Pancreas (tissue), 10 donors: ENCODE results near the gene CPNE2. TPM values are rescaled to one million over a fixed set of nuclear protein-coding genes. Genes with fewer than 3 reads are reported as not detected.
"Not testable (repeated sequence)": the region's sequence is repeated elsewhere in the genome, so short reads cannot be mapped to it uniquely, and the experiment has no call there.

Experiments
- ATAC-seq, 4 donors: fragments of 200-7000 bp; cut with Tn5 transposase; one replicate each; pipeline versions ENCODE4 v1.8.0 to v1.9.1; 2020; ENCODE audit warnings: mild to moderate bottlenecking in 4 of 4, moderate library complexity in 4 of 4
- DNase-seq, 6 donors: peaks; one replicate each; pipeline ENCODE4 v3.0.0-alpha.2; 2020
- FAIRE-seq: peaks from 2 replicates; lab custom pipeline; 2012; peaks lifted over from hg19 to GRCh38; lab: Jason Lieb, UNC
- H3K27ac ChIP-seq, 4 donors: fragments of 200-600 bp; sonication (generic); 1 replicate in 3 of 4; 2 replicates in 1 of 4; pipeline versions ENCODE4 v1.5.0 to v1.8.0; 2020
- H3K27me3 ChIP-seq, 4 donors: fragments of 200-600 bp; one replicate each; pipeline ENCODE4 v1.8.0; 2021
- H3K36me3 ChIP-seq, 3 donors: fragments of 200-600 bp; sonication (generic) in 1 of 3; one replicate each; pipeline versions ENCODE4 v1.5.0 to v1.8.0; 2020 to 2021
- H3K4me1 ChIP-seq, 3 donors: fragments of 200-600 bp; one replicate each; pipeline ENCODE4 v1.8.0; 2021
- H3K4me3 ChIP-seq, 4 donors: fragments of 200-600 bp; sonication (generic) in 2 of 4; one replicate each; pipeline versions ENCODE4 v1.5.0 to v1.8.0; 2020 to 2021
- H3K9me3 ChIP-seq, 4 donors: fragments of 200-600 bp; one replicate each; pipeline ENCODE4 v1.8.0; 2021
- CTCF ChIP-seq, 4 donors: fragments of 200-600 bp; sonication (generic) in 3 of 4; IDR thresholded peaks; one replicate each; pipeline versions ENCODE4 v1.5.0 to v1.8.0; 2021; ENCODE audit warnings: antibody characterized with exemption in 4 of 4
- WGBS, 2 donors: extraction: QIAGEN DNeasy Blood & Tissue Kit; methylation state at CpG; one replicate each; pipeline ENCODE4 v1.1.7; 2013; 5-methylcytosine and 5-hydroxymethylcytosine counted together
- intact Hi-C, 3 donors: fragments of 100-400 bp; cut with DNase I; formaldehyde crosslinking; loops; one replicate each; pipeline versions ENCODE4 v1.11.1 to v1.14.2; 2022
- polyA plus RNA-seq, 2 donors: library from polyadenylated mRNA; stranded (reverse); fragments of 200-250 nt; gene quantifications; one replicate each; pipeline ENCODE4 v1.2.3, GENCODE V29; 2013
- total RNA-seq, 6 donors: library from RNA; stranded (reverse); fragmentation: NEBNext Ultra II Directional in 4 of 6; extraction: Animal tissue kit (Norgen Biotek cat#: 25700) in 4 of 6; gene quantifications; one replicate each; pipeline versions ENCODE4 v1.2.1 to v1.2.4, GENCODE V29; 2021 to 2023
- donor health status: healthy with polysubstance abuse.
- donor health status: DM: no; HTN: no; CAD: no; lungs with moderate emphysema.
- donor health status: DM: no; HTN: no; CAD: no.
- donor health status: control.
- donor health status: control.
- donor health status: Bipolar disorder and iron deficiency.
- donor health status: DM: yes; HTN: yes; CAD: no.
- donor health status: DM: no; HTN: no; CAD: no.
- donor health status: DM: no; HTN: no; CAD: no.
- donor health status: DM: yes; HTN: yes; CAD: no.

The CPNE2 gene
- total and polyA plus RNA-seq, 8 donors, result 3.2 to 17.1 (median 5.6) TPM

DNA sequence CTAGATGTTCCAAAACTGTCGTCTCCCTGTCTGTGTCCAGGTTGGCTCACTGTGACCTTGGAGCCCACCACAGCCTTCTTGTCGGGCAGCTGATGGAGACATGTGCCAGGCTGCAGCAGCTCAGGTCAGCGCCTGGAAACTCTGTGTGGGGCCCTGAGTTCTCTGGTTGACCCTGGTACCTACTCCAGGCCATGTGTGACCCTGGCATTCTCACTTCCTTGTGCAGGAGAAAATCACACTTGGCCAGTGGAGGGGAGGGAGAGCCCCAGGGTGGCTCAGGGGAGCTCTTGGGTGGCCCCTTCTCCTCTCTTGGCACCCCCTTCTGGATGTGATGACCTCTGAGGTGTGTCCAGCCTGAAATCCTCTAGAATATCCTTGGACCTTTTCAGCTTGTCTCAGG lies 25.0 kb upstream of the CPNE2 start:
- H3K36me3 ChIP-seq, result no peaks in the 10 kb centered on the region
- no peak for DNase-seq
- TF ChIP-seq CTCF (IDR thresholded peaks at IDR 0.05), result no peak
- H3K9me3 ChIP-seq, result no peaks in the 10 kb centered on the region
- no peak overlapping the region for H3K27ac ChIP-seq
- H3K4me1 ChIP-seq, result no peaks in the 10 kb centered on the region
- WGBS, 2 donors, result 84 to 88% methylated on average over 3 of the region's 3 CpGs
- no peak overlapping the region for H3K4me3 ChIP-seq
- intact Hi-C loops, result no loop called here
- ATAC-seq, result no peak
- H3K27me3 ChIP-seq, result no peaks in the 10 kb centered on the region
- FAIRE-seq, result no peak

DNA sequence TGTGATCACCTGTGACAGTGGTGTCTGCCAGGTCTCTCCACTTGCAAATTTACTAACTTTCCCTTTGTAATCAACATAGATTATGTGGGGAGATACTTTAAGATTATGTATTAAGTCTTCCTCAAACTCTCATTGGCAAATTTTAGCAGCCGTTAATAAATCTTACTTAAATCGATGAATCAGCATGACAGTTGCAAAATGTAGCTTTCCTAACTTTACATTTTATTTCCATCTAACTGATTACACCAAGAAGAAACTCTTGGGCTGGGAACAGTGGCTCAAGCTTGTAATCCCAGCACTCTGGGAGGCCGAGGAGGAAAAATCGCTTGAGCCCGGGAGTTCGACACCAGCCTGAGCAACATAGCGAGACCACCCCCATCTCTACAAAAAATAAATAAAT lies 23.3 kb upstream of the CPNE2 start:
- H3K9me3 ChIP-seq, result no peaks in the 10 kb centered on the region
- no peaks in the 10 kb centered on the region for H3K4me1 ChIP-seq
- intact Hi-C loops, result no loop called here
- WGBS, 2 donors, result 88% methylated on average over 7 of the region's 7 CpGs
- TF ChIP-seq CTCF (IDR thresholded peaks at IDR 0.05), result no peak
- DNase-seq (no peak), ATAC-seq (no peak), FAIRE-seq (no peak)
- no peak overlapping the region for H3K27ac ChIP-seq
- H3K36me3 ChIP-seq, result no peaks in the 10 kb centered on the region
- H3K27me3 ChIP-seq, result no peaks in the 10 kb centered on the region
- H3K4me3 ChIP-seq, result no peak overlapping the region

DNA sequence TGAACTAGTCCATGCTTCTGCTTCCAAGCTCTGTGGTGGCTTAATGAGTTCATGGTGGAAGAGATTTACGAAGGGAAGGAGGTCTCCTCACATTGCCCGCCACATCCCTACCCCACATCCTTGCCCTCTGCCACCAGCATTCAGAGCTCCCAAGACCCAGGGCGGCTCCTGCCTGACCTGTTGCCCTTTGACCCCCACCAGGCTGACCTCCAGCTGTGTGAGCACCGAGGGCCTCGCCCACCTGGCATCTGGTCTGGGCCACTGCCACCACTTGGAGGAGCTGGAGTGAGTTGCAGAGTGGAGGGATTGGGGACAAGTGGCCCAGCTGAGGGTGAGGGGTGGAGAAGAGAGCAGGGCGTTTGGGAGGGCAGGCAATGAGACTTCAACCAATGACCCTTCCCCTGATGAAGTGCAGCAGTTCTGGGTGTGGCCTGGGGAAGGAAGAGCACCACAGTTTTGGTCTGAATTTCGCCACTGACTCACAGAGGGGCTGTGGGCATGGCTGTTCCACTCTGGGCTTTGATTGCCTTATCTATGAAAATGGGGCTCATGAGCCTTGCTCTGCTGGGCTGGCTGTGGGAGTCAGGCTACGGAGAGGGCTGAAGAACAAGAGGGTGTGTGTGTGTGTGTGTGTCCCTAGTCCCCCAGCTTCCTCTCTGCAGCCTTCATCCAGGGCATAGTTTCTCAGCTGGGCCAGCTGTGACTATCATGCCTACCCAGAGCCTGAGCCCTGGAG lies 22.6 kb upstream of the CPNE2 start:
- WGBS, 2 donors, result 77 to 87% methylated on average over 8 of the region's 8 CpGs
- no peak overlapping the region for H3K4me3 ChIP-seq
- no peaks in the 10 kb centered on the region for H3K9me3 ChIP-seq
- no peak for TF ChIP-seq CTCF (IDR thresholded peaks at IDR 0.05)
- DNase-seq (no peak), ATAC-seq (no peak), FAIRE-seq (no peak)
- intact Hi-C loops, result loop anchor here in 1 of 3 donors (10.0 kb wide), 1 partner anchor 345 kb away; no protein-coding TSS in a partner anchor
- H3K27ac ChIP-seq, result no peak overlapping the region
- no peaks in the 10 kb centered on the region for H3K4me1 ChIP-seq
- H3K36me3 ChIP-seq, result no peaks in the 10 kb centered on the region
- H3K27me3 ChIP-seq, result no peaks in the 10 kb centered on the region

DNA sequence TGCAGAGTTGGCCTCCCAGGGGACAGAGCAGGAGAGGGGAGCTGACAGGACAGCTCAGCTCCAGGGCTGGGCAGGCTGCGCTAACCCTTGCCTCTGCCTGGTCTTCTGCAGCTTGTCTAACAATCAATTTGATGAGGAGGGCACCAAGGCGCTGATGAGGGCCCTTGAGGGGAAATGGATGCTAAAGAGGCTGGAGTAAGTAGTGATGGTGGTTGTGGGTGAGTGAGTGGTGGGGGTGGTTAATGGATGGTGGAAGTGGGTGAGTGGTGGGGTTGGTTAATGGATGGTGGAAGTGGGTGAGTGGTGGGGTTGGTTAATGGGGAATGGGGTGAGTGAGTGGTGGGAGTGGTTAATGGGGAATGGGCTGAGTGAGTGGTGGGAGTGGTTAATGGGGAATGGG lies 22.0 kb upstream of the CPNE2 start:
- ATAC-seq (no peak), FAIRE-seq (no peak)

DNA sequence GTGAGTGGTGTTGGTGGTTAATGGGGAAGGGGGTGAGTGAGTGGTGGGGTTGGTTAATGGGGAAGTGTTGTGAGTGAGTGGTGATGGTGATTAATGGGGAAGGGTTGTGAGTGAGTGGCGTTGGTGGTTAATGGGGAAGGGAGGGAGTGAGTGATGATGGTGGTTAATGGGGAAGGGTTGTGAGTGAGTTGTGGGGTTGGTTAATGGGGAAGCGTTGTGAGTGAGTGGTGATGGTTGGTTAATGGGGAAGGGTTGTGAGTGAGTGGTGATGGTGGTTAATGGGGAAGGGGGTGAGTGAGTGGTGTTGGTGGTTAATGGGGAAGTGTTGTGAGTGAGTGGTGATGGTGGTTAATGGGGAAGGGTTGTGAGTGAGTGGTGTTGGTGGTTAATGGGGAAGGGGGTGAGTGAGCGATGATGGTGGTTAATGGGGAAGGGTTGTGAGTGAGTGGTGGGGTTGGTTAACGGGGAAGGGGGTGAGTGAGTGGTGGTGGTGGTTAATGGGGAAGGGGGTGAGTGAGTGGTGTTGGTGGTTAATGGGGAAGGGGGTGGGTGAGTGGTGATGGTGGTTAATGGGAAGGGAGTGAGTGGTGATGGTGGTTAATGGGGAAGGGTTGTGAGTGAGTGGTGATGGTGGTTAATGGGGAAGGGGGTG lies 21.2 kb upstream of the CPNE2 start:
- not testable (repeated sequence) for H3K4me1 ChIP-seq, H3K27ac ChIP-seq, ATAC-seq, H3K9me3 ChIP-seq, DNase-seq, H3K4me3 ChIP-seq, H3K36me3 ChIP-seq, FAIRE-seq, H3K27me3 ChIP-seq
- intact Hi-C loops, result loop anchor here in 1 of 3 donors (10.0 kb wide), 1 partner anchor 344 kb away; no protein-coding TSS in a partner anchor
- WGBS, 2 donors, result 94 to 95% methylated on average over 4 of the region's 4 CpGs

More for the DNA sequence above, 22.0 kb upstream of the CPNE2 start:
- intact Hi-C loops, result loop anchor here in 1 of 3 donors (10.0 kb wide), 1 partner anchor 344 kb away; no protein-coding TSS in a partner anchor
- Histone ChIP-seq H3K27ac (no peak overlapping the region), H3K9me3 (no peaks in the 10 kb centered on the region), H3K4me3 (no peak overlapping the region), H3K36me3 (no peaks in the 10 kb centered on the region), H3K4me1 (no peaks in the 10 kb centered on the region), H3K27me3 (no peaks in the 10 kb centered on the region)
- TF ChIP-seq CTCF (IDR thresholded peaks at IDR 0.05), result no peak
- no peak for DNase-seq
- 95 to 98% methylated on average over 2 of the region's 2 CpGs for WGBS, 2 donors
